NT2/D1 (cell line): Measurements from ENCODE around the gene SYN1.

ENCODE experiments used
- SUZ12 ChIP-seq: IDR thresholded peaks from 2 replicates; pipeline ENCODE4 v1.6.1; 2011; ENCODE audit not compliant: insufficient read length, insufficient read depth; ENCODE audit errors: extremely low read depth
- YY1 ChIP-seq: IDR thresholded peaks from 2 replicates; pipeline ENCODE4 v1.6.1; 2011; ENCODE audit not compliant: insufficient read length, insufficient read depth
- ZNF274 ChIP-seq: IDR thresholded peaks from 2 replicates; pipeline ENCODE4 v1.6.1; 2011; ENCODE audit warnings: mild to moderate bottlenecking, low read depth, low read length

GRCh38 chrX:47584714-47585113 lies 34.9 kb downstream of the SYN1 start:
- no peak for TF ChIP-seq YY1
- no peak for TF ChIP-seq ZNF274
- TF ChIP-seq SUZ12: no peak
